Cerebellar nuclear complex (tissue), 1 donor: ENCODE results near the gene AP2B1.
"Not testable (repeated sequence)": the region's sequence is repeated elsewhere in the genome, so short reads cannot be mapped to it uniquely, and the experiment has no call there.

Experiments used
- DNase-seq, 2 experiments: peaks; one replicate each; lab custom pipeline; 2025; lab: John Stamatoyannopoulos, UW

Gene AP2B1

DNA sequence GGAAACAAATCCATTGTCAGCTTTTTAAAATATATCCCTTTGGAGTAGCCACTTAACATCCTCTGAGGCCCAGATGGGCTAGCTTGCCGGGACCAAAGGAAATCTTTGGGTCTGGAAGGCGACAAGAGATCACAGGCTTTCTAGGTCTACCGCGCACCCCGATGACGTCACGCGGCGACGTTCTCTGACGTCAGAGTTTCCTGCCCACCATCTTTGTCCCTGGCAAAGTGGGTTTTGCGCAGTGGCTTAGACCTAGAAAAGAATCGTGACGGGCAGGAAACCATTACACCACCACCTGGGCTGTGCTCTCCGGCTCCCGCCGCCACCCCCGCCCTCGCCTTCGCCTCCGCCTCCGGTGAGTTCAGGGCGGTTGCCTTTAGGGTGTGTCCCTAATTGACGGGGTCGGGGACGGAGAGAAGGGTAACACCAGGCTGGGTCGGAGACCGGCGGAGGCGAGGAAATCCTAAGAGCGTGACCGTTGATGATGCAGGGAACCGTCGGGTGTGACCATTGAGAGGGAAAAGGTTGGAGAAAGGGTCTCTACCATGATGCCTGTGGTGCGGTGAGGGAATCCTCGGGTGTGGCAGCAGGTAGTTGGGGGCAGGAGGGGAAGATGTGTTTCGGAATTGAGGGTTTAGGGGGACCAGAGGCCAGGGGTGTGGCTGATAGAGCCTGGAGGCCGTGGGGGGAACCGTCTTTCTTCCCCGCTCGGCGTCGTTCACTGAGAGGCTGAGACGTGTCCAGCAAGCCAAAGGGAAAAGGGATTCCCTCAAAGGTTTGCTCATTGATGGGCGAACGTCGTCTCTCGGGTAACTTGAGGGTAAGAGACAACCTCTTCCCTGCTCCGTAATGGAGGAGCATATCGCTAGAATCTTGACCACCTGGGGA, at the start of gene AP2B1:
TSS of gene AP2B1 (plus strand) at position 249 of the 888 bp plus-strand sequence. CDS start 6,709 bp downstream, outside the sequence.
- peak; percentile 20 to 81 for DNase-seq

DNA sequence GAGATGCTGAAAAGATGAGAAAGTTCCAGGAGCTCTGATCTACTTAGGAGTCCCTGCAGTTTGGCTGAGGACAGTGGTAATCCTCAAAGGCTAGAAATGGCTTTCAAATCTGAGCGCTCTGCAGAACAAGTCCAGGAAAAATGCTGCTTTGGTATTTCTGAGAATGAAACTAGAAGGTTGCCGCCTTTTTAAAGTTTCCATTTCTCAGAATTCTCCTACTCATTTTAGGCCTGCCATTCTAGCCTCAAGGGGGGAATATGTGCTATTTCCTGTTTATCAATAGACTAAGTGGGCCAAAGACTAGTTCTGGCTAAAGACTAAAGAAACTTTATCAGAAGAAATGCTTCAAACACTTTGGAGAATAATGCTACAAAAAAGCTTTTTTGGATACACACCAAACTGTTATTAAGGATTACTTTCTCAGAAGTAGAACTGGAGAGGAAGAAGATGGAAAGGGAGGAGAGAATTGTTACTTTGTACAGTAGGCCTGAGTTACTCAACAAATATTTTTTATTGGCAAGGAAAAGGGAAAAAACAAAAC, 49.5 kb upstream of the AP2B1 start, which contains the start of gene SLFN12L:
TSS of gene SLFN12L (minus strand) at position 78 of the 541 bp plus-strand sequence. CDS start 15,314 bp downstream, outside the sequence.
- no peak for DNase-seq

DNA sequence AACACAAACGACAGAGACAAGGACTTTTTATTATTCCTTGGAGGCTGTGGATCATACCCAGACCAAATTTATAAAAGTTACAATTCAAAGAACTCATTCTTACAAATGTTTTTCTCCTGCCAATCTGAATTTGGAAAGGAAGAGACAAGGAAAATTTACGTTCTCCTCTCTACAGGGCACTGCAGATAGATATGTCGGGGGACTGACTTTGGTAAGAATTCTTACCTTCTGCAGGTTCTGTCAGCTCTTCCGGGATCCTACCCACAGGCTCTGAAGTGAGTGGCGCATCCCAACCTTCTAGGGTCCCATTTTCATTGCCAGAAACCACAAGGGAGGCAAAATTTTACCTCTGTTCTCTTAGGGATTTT, 47.5 kb upstream of the AP2B1 start:
- DNase-seq: no peak

DNA sequence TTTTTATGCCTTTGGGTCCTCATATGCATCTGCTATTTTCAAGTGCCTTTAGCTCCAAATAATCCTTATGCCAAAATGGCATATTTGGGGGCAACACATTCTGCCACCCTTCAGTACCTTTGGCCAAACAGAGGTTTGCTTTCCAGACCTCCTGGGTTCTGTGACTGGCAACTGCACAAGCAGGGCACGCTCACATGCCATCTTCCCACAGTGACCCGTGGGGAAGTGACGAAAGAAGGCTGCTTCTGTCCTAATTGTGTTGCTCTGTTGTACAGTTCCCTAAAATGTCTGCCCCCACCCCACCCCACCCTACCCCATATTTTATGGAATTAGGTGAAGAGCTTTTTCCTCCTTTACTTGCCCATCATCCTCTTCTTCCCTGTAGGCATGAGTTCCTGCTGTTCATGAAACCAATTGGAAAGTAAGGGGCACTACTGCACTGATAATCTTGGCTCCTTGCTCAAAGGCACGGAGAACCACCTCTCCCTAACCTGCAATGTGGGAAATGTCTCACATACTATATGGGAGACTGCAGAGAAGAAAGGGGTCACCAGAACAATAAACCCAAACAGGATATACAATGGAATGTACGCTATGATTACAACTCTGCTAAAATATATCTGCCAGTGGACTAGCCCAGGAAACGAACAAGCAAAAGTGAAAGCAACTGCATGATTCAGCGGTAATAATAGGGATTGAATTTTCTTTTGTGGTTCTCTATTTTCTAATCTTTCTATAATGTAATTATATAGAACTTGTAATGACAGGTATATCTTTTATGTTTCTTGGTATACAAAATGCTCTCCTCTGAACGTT, 46.3 kb upstream of the AP2B1 start:
- no peak for DNase-seq

DNA sequence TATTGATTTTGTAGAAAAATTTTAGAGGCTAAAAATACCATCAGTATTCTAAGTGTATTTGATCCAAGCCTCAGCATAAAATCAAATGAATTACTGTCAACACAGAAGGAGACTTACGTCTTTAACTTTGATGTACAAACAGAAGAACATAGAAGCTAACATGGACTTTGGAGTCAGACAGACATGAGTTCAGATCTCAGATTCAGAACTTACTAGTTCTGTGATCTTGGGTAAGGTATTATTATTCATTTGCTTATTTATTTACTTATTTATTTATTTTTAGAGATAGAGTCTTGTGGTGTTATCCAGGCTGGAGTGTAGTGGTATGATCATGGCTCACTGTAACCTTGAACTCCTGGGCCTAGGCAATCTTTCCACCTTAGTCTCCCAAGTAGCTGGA, 45.7 kb upstream of the AP2B1 start:
- no peak for DNase-seq

DNA sequence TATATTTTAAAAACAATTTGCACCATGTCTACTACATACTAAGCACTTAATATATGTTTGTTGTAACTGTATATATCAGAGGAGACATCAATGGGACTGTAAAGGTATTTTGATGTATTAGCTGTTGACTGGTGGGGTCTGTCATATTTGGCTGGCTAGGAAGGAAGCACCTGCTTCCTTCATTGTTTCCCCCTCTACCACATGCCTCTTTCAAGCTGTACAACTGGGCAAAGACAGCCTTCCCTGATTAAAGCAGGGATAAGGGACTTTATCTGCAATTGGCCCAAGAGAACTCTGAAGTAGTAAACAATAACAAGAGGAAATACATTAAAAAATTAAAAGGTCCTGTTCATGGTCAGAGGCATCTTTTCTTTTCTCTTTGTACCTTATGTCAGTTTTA, 44.1 kb upstream of the AP2B1 start:
- no peak for DNase-seq

DNA sequence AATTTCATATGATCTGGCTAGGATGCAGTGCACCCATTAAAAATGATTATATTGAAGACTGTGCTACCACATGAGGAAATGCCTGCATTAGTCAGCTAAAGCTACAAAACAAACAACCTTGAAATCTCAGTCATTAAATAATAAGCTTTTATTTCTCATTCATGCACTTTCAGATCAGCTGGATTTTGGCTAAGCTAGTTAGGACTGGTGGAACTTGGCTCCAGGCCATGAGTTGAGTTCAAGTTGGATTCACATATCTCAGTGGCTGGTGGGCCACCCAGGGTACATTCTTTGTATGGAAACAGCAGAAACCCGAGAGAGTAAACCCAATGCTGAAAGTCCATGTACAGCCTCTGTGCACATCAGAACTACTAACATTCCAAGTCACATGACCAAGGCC, 43.3 kb upstream of the AP2B1 start:
- DNase-seq: no peak

DNA sequence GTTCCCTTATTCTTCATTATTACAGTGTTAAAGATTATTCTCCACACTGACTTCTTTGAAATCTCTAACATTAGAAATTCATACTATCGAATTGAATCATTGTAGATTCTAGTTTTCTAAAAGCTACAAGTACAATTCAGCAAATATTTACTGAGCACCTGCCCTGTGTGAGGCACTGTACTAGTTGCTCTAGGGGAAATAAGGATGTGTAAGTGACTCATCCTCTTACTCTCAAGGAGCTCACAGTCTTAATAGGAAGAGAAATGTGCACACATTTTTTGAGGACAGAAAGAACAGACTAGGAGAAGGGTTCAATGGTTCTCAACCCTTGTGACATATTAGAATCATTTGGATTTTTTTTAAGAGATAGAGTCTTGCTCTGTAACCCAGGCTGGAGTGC, 42.0 kb upstream of the AP2B1 start:
- no peak for DNase-seq

DNA sequence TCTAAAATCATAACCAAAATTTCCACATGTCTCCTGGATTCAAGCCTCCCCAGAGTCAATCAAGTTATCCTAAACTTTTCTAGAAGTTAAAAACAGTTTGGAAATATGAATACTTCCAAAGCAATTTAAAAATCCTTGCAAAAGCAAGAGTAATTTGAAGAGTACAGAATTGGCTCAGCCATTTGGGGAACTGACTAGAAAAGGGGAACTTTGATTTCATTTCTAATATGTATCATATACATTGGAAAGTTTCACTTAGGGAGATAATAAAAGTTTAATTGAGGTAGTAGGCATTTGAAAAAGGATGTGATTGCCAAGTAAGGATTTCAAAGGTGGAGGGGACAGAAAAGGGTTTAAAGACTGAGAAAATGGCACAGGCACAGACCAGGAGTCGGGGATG, 40.6 kb upstream of the AP2B1 start:
- DNase-seq: no peak

DNA sequence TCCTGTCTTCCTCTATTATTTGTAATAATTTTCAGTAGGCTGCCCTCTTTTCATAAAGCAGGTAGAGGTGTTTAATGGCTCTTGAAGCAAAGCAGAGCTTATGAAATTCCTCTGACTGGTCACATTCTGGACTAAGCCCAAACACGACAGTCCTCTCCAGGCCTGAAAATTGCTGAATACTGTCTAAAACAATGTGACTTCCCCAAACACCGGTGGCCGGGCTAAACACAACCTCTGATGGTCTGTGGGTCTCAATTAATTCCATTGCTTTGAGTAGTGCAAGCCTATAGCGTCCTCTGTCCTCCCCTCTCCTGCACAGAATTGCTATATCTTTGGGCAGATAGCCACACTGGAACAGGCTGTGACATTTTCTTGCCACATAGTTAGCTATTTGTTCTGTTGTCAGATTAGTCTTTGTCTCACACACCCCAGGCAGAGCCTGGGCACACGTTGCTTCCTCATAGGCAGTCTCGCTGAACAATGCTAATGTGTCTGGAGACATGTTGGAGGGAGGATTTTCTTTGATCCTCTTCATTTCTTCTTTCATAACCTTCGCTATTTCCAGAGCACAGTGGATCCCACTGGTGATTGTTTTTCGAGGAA, 38.8 kb upstream of the AP2B1 start:
- DNase-seq: no peak

DNA sequence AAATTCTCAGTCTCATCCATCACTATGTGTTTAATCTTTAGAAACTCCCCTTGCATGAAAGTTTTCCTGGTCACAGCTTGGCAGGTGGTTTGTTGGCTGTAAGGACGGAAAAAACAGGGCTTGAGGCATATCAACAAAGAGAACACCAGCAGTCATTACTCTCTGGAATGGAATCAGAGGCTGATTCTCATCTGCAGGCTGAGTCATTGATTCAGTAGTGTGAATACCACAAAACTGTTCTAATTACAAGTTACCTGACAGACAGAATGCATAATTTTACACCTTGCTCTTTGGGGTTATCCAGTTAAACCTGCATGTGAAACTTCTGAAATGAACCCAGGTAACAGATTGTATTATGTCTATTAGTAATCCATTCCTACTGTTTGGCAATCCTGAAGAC, 38.1 kb upstream of the AP2B1 start:
- DNase-seq: no peak

DNA sequence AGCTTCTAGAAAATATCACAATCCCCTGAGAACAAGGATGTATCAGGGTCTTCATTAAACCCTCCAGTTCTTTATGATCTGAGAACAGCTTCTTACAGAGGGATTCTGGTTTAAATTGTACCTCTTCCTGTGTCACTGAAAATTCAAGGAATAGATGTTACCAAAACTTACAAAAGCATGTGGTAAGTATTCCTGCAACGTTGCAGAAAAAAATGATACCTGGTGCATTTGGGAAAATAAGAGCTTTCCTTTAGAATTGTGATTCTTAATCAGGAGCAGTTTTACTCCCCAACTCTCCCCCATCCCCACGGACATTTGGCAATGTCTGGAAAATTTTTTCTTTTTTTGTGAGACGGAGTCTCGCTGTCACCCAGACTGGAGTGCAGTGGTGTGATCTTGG, 33.8 kb upstream of the AP2B1 start:
- no peak for DNase-seq

DNA sequence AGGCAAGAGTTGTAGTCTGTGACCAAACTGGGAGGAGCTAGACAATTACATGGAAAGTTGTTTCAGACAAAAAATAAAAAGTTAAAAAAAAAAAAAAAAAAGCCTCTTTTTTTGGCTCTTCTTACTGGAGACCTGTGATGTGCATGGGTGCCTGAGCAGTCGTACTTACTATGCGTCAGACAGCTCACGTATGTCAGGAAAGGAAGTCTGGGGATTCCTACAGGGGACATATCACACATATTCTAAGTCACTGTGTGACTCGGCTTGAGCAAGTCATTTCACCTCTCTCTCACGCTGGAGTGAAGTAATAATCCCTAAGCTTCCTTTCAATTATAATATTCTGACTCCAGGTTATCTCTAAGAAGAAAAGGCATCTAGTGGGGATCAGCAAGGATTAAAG, 32.5 kb upstream of the AP2B1 start:
- DNase-seq: no peak

DNA sequence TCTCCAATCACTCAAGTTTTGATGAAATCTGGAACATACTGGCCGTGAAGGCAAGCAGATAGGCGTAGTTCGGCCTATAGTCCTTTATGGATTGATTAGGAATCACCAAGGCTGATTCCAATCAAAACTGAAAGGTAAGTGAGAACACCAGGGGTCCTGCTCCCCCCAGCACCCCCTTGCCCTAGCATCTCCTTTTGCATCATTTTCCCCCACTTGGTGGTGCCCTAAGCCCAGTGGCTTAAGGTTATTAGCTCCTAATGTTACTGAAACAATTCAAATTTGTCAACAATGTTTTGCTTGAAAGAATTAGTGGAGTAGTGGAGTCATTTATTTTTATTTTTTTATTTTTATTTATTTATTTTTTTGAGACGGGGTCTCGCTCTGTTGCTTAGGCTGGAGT, 31.4 kb upstream of the AP2B1 start:
- no peak for DNase-seq

DNA sequence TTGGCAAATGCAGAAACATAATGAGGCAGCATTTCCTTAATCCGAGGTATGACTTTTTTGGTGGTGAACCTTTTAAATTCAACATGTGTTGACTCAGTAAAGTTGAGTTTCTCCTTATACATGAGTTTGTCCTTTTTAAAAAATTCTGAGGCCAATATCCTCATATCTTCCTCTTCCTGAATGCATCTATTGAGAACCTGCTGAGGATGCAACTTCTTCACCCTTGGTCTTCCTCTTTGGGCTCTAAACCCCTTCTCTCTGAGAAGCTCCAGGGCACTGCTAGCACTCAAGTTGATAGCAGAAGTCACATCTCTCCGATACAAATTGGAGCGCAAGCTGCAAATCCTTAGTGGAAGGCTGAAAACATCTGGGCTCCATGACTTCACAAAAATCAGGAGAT, 29.8 kb upstream of the AP2B1 start:
- DNase-seq: no peak

DNA sequence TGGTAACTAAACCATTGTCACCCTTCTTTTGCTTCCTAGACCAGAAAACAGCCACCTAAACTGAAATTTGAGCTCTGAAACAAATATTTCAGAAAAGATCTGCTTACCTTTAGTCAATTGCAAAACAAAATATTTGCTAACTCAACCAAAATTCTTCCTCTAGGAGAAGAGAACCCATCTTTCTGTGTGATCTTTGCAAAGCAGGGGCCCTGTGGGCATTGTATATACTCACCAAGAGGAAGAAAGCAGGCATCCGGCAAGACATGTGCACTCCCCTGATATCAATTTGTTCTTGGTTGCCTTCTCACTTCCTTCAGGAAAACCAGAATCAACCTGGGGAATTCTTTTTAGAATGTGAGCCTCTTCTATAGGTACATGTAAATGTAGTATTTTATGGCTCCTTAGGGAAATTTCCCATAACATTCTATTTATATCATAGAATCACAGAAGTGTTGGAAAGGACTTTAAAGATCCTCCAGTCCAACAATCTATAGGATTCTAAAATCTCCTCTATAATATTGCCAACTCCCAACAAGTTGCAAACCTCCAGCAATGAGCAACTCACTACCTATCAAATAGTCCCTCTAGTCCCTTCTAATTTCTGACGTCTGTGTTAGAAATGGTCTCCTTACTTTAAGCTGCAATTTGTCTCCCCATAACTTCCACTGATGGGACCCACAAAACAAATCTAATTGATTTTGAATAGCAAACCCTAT, 27.5 kb upstream of the AP2B1 start:
- DNase-seq: no peak

DNA sequence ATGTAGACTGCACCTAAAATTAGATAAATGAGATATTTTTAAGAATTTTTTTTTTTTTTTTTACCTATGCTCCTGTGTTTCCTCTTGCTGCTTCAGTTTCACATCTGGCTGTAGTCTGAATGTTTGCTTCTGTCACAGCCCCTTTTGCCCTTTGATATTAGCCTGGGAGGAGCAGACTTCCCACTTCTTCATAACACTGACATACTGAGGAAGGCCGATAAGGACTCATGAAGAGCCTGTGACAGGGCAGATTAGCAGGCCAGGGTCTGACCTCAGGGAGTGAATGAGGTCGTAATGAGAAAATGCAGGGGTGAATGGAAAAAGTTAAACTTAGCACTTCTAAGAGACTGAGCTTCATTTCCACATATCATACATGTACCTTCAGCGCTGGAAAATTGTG, 26.4 kb upstream of the AP2B1 start, which contains the start of gene SLFN14:
TSS of gene SLFN14 (minus strand) at position 117 of the 400 bp plus-strand sequence. CDS start 2,757 bp downstream, outside the sequence.
- no peak for DNase-seq

DNA sequence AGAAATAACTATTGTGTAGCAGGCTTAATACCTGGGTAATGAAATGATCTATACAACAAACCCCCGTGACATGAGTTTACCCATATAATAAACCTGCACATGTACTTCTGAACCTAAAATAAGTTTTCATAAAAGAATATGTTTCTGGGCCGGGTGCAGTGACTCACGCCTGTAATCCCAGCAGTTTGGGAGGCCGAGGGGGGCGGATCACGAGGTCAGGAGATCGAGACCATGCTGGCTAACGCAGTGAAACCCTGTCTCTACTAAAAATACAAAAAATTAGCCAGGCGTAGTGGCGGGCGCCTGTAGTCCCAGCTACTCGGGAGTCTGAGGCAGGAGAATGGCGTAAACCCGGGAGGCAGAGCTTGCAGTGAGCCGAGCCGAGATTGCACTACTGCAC, 23.9 kb upstream of the AP2B1 start:
- not testable (repeated sequence) for DNase-seq

DNA sequence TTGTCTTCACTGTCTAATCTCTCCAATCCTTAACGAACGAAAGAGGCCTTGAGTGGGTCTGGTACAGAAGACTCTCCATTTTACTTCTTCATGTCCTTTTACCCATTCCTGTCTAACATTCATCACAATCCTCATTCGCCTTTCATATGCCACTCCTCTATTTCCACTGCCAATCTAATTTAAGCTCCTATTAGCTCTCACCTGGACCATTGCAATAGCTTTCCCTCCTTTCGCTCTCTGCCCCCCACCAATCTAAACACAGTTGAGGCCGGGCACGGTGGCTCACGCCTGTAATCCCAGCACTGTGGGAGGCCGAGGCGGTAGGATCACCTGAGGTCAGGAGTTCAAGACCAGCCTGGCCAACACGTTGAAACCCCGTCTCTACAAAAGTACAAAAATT, 20.2 kb upstream of the AP2B1 start:
- no peak for DNase-seq

DNA sequence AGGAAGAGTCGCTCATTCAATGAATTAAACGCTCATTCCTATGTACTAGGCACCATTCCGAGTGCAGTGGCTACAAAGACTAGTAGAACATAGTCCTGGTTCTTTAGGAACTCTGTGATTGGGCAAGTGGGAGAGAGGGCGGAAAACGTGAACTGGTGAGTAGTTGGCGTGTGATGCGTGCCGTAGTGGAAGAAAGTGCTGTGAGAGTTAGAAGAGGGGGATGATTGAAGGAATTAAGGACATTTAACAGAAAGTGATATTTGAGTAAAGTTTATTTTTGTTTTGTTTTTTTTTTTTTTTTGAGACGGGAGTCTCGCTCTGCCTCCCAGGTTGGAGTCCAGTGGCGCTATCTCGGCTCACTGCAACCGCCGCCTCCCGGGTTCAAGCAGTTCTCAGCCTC, 18.6 kb upstream of the AP2B1 start:
- no peak for DNase-seq

DNA sequence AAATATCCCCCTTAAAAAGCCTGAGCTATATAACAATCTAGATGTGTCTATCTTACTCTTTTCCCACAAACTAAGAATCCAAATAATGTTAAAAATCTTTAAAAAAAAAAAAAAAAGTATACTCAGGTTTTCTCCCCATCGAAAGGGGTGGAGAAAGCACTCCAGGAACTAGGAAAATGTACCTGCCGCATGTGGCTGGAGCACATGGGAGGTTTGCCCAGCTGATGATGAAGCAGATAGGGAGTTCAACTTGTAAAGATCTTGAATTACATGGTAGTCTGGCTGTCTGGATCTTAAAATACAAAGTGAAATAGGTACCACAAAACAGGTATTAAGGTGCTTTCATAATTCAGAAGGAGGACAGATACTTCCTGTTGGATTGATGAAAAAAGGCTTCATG, 17.7 kb upstream of the AP2B1 start:
- DNase-seq: no peak

DNA sequence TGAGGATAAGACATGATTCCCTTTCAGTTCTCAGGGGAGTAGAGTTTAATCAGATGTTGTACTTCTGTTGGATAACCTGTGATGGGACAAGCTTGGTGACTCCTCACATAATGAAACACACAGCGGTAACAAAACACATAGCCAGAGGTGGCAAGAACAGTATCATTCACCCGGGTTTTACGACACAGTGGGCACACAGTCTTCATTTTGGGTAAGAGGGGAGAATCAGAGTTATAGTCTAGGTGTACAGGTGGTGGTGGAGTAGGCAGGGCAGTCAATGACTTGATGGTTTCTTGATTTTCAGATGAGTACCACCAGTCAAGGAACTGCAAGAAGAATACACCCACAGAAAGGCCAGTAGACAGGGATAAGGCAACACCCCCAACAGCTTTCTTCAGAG, 11.4 kb upstream of the AP2B1 start:
- DNase-seq: no peak
